Measurements from ENCODE around the gene PHYHIPL.

Gene PHYHIPL

DNA sequence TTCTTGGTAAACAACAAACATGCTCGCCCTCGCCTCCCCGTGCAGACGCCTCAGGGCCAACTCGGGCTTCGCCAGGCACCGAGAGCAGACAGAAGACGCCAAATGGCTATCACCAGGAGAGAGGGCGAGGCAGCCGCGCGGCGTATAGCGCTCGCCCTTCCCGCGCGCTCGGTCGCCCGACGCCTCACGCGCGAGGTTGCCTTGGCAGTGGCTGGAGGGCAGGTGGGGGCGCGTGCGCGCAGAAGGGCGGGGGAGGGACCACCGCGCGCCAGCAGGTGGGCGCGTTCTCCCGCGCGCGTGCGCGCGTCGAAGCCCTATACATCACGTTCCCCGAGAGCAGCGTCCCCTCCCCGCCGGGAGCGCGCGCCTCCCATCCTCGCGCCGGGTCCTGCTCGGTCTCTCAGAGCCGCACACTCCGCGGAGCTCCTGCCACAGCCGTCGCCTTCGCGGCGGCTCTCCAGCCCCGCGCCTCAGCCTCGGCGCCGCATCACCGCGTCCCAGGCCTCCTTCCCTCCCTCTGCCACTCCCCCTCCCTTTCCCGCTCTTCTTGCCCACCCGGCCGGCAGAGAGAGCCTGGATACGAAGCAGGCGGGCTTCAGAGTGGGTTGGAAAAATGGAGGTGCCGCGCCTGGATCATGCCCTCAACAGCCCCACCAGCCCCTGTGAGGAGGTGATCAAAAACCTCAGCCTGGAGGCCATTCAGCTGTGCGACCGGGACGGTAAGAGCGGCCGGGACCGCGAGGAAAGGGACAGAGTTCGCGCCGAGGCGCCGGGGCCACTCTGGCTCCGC lies at the start of gene PHYHIPL:
Gene PHYHIPL (plus strand): TSS at position 403 of the 790 bp plus-strand sequence. CDS start 211 bp downstream, at position 614.
- TF ChIP-seq GATA3 (IDR thresholded peaks at IDR 0.05; ENCODE audit: low read depth, low read length) (no peak), GATA2 (IDR thresholded peaks at IDR 0.05; ENCODE audit: low read depth, low read length) (no peak)

GRCh38 chr10:59126991-59127390 lies 49.5 kb upstream of the PHYHIPL start:
- TF ChIP-seq GATA2 (IDR thresholded peaks at IDR 0.05; ENCODE audit: low read depth, low read length) (no peak), GATA3 (IDR thresholded peaks at IDR 0.05; ENCODE audit: low read depth, low read length) (no peak)

DNA sequence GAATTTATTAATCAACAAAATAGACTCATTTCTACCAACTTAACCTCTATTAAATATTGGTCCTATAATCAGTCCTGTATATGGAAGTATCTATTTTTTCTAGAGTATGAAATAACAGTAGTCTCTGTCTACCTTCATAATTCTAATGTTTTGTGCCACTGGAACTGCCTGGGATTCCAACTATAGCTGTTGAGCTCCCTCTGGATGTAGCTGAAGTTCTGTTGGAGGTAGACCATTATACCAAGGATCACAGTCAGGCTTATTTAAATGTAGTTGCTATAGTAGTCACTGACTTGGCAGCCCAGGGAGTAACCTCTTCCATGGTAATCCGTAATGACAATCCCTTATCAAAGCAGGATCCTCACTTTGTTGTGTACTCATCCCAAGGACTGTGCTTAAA lies 48.5 kb upstream of the PHYHIPL start:
- no peak for TF ChIP-seq GATA2 (IDR thresholded peaks at IDR 0.05; ENCODE audit: low read depth, low read length)
- no peak for TF ChIP-seq GATA3 (IDR thresholded peaks at IDR 0.05; ENCODE audit: low read depth, low read length)

DNA sequence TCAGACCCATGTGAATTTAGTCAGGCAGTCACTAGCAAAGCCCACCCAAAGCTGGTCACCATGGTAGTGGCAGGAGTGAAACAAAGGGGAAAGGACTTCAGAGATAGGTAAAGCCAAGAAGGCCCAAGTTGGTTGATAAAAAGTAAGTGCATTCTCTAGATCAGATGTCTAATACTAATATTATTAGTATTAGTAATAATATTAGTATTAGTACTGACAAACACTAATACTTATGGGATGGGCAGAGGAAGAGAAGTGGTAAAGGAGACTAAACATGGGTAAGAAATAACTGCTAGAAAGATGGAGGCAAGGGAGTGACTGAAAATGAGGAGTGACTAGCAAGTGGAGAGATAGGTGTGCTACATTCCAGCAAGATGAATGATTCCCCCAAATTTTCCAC lies 46.6 kb upstream of the PHYHIPL start:
- TF ChIP-seq GATA3 (IDR thresholded peaks at IDR 0.05; ENCODE audit: low read depth, low read length) (no peak), GATA2 (IDR thresholded peaks at IDR 0.05; ENCODE audit: low read depth, low read length) (no peak)

GRCh38 chr10:59131666-59132065 lies 44.8 kb upstream of the PHYHIPL start:
- no peak for TF ChIP-seq GATA2 (IDR thresholded peaks at IDR 0.05; ENCODE audit: low read depth, low read length)
- no peak for TF ChIP-seq GATA3 (IDR thresholded peaks at IDR 0.05; ENCODE audit: low read depth, low read length)

DNA sequence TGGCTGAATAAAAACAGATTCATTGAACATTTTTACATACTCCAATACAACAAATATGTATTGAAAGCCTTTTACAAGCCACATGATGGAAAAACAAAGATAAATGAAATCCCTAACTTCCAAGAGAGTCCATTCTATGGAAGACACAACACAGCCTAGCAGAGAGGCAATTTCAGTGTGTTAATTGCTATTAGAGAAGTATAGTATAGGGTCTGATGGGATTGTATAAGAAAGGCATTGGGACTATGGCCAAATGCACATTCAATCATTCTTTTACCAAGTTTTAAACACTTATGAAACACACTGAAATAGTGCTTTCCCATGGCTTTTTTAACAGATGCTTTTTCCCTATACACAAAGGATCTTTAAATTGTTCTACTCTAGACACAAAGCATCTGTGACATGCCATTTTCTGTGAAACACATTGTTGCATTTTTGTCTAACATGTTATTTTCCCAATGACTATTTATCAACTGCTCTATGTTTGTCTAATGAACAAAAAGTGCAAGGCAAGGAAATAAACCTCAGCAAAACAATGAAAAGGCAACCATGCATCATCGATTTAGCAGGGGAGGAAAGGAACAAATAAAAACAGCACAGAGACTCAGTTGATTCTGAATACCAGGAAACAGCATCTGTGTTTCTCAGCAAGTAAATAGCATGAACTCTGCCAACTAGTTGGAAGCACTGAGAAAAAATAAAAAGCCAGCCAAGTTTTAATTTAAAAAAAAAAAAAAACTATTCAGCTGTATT lies 42.4 kb upstream of the PHYHIPL start:
- no peak for TF ChIP-seq GATA3 (IDR thresholded peaks at IDR 0.05; ENCODE audit: low read depth, low read length)
- TF ChIP-seq GATA2 (IDR thresholded peaks at IDR 0.05; ENCODE audit: low read depth, low read length): no peak

DNA sequence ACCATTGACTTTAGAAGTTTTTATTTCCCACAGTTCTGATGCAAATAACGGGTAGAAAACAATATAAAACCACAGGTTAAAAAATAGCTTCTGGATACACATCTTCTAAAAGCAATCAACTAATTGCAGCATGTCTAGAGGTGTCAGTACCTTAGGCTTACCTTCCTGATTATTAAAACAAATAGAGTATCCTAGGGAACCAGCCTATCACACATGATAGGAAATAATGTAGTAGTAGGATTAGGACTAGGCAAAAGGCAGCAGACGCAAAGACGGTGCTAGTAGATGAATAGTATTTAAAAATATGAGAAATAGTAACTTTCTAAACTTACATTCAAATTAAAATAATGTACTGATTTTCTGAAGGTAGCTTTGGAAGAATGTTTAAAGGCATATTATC lies 41.7 kb upstream of the PHYHIPL start:
- TF ChIP-seq GATA2 (IDR thresholded peaks at IDR 0.05; ENCODE audit: low read depth, low read length) (no peak), GATA3 (IDR thresholded peaks at IDR 0.05; ENCODE audit: low read depth, low read length) (no peak)

DNA sequence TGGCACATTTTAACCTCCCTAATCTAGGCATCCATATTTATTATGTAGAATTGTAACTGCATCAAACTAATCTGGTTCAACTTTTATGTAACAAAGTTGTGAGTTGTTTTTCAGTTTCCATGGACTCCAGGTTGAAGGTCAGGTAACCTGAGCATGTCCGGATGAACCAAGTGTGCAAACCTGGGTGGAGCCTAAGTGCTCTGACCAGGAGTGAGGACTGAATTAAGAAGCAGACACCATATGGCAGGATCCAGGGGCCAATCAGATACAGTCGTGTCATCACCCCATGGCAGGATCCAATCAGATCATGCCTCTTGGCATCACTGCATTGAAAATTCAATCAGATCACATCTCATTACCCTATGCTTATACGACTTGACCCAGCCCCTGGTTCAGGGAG lies 41.2 kb upstream of the PHYHIPL start:
- no peak for TF ChIP-seq GATA3 (IDR thresholded peaks at IDR 0.05; ENCODE audit: low read depth, low read length)
- no peak for TF ChIP-seq GATA2 (IDR thresholded peaks at IDR 0.05; ENCODE audit: low read depth, low read length)

- TF ChIP-seq GATA2 (IDR thresholded peaks at IDR 0.05; ENCODE audit: low read depth, low read length): no peak
- no peak for TF ChIP-seq GATA3 (IDR thresholded peaks at IDR 0.05; ENCODE audit: low read depth, low read length)
These were observed 38.4 kb upstream of the PHYHIPL start for GRCh38 chr10:59138052-59138451.

DNA sequence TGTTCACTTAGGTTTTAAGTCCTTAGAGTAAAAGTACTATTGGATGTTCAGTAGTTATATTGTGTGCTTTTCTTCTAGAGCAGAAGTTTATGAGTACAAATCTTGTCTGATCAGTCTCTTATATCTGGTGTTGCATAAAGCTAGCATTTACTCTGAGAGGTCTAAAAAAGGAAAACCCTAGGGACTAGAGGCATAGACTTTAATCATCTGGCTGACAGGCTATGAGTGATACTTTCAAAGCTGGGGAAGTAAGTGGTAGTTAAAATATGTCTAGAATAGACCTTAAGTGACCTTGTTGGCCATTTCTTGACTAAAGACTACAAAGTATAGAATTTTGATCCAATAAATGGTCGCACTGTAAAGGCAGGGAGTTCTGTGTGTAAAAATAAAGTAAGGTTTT lies 32.9 kb upstream of the PHYHIPL start:
- TF ChIP-seq GATA3 (IDR thresholded peaks at IDR 0.05; ENCODE audit: low read depth, low read length) (no peak), GATA2 (IDR thresholded peaks at IDR 0.05; ENCODE audit: low read depth, low read length) (no peak)

DNA sequence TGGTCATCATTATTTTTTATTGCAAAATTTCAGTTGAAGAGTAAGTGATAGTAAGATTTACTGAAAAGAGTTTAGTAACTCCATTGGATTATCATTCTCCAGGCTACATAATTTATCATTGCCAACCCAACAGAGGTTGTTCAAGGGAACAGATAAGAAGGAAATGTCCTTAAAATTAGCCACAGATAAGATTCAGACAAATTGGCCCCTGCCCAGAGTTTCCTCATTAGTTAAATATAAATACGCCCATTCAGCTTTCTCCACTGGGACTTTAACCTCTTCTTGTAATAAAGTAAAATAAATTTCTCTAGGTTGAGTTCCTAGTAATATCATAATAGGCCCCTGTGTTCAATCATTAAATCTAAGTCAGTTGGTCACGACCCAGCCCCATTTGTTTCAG lies 27.7 kb upstream of the PHYHIPL start:
- TF ChIP-seq GATA3 (IDR thresholded peaks at IDR 0.05; ENCODE audit: low read depth, low read length) (no peak), GATA2 (IDR thresholded peaks at IDR 0.05; ENCODE audit: low read depth, low read length) (no peak)

GRCh38 chr10:59155556-59155955 lies 20.9 kb upstream of the PHYHIPL start:
- TF ChIP-seq GATA3 (IDR thresholded peaks at IDR 0.05; ENCODE audit: low read depth, low read length): no peak
- no peak for TF ChIP-seq GATA2 (IDR thresholded peaks at IDR 0.05; ENCODE audit: low read depth, low read length)

GRCh38 chr10:59167512-59167911 lies 8.9 kb upstream of the PHYHIPL start:
- TF ChIP-seq GATA3 (IDR thresholded peaks at IDR 0.05; ENCODE audit: low read depth, low read length) (no peak), GATA2 (IDR thresholded peaks at IDR 0.05; ENCODE audit: low read depth, low read length) (no peak)

GRCh38 chr10:59172567-59172966 lies 3.9 kb upstream of the PHYHIPL start:
- TF ChIP-seq GATA3 (IDR thresholded peaks at IDR 0.05; ENCODE audit: low read depth, low read length): no peak
- TF ChIP-seq GATA2 (IDR thresholded peaks at IDR 0.05; ENCODE audit: low read depth, low read length): no peak

GRCh38 chr10:59173414-59173813 lies 3.0 kb upstream of the PHYHIPL start:
- TF ChIP-seq GATA3 (IDR thresholded peaks at IDR 0.05; ENCODE audit: low read depth, low read length) (no peak), GATA2 (IDR thresholded peaks at IDR 0.05; ENCODE audit: low read depth, low read length) (no peak)
